OCI-LY1 (cell line): ENCODE measurements around the gene LSP1.

Experiments used
- H2AFZ ChIP-seq: fragments of 200-600 bp; sonication (generic), shearing (Covaris generic); 2 replicates; pipeline ENCODE4 v1.6.0; 2014; ENCODE audit warnings: antibody characterized with exemption, mild to moderate bottlenecking, low read length
- H3F3A ChIP-seq: fragments of 200-600 bp; sonication (generic), shearing (Covaris generic); 2 replicates; pipeline ENCODE4 v1.6.0; 2014; ENCODE audit warnings: mild to moderate bottlenecking, antibody characterized with exemption, low read length, moderate library complexity; ENCODE audit not compliant: insufficient read depth
- H3K27ac ChIP-seq: fragments of 200-600 bp; sonication (generic); 2 replicates; pipeline ENCODE4 v1.5.1; 2014; ENCODE audit warnings: low read length, mixed run types, mild to moderate bottlenecking, low read depth; ENCODE audit not compliant: poor library complexity, severe bottlenecking
- H3K27me3 ChIP-seq: fragments of 200-600 bp; sonication (generic); 2 replicates; pipeline ENCODE4 v1.6.0; 2014; ENCODE audit warnings: antibody characterized with exemption, mild to moderate bottlenecking, low read length, moderate library complexity; ENCODE audit not compliant: insufficient read depth
- H3K36me3 ChIP-seq: fragments of 200-600 bp; sonication (generic); 2 replicates; pipeline ENCODE4 v1.6.1; 2014; ENCODE audit warnings: mild to moderate bottlenecking, antibody characterized with exemption, low read length, moderate library complexity, mixed read lengths; ENCODE audit not compliant: insufficient read depth
- H3K4me1 ChIP-seq: fragments of 200-600 bp; sonication (generic); 2 replicates; pipeline ENCODE4 v1.5.1; 2014; ENCODE audit warnings: mild to moderate bottlenecking, low read length, moderate library complexity; ENCODE audit not compliant: insufficient read depth, severe bottlenecking
- H3K4me2 ChIP-seq: fragments of 200-600 bp; sonication (generic), shearing (Covaris generic); 2 replicates; pipeline ENCODE4 v1.6.1; 2014; ENCODE audit warnings: low read length
- H3K4me3 ChIP-seq: fragments of 200-600 bp; sonication (generic); 2 replicates; pipeline ENCODE4 v1.5.1; 2014; ENCODE audit warnings: low read length, low read depth, mild to moderate bottlenecking, mixed read lengths; ENCODE audit not compliant: poor library complexity, severe bottlenecking
- H3K79me2 ChIP-seq: fragments of 200-600 bp; shearing (Covaris generic); 2 replicates; pipeline ENCODE4 v1.6.1; 2016; ENCODE audit warnings: mixed run types, low read length, mixed read lengths; ENCODE audit not compliant: insufficient read depth
- H3K9ac ChIP-seq: fragments of 200-600 bp; sonication (generic), shearing (Covaris generic); 2 replicates; pipeline ENCODE4 v1.6.1; 2014; ENCODE audit warnings: mild to moderate bottlenecking, low read length, mixed read lengths
- H3K9me2 ChIP-seq: fragments of 200-600 bp; sonication (generic), shearing (Covaris generic); 2 replicates; pipeline ENCODE4 v1.6.1; 2014; ENCODE audit warnings: low read depth, mild to moderate bottlenecking, low read length, mixed read lengths
- H3K9me3 ChIP-seq: fragments of 200-600 bp; shearing (Covaris generic); 2 replicates; pipeline ENCODE4 v1.6.1; 2014; ENCODE audit warnings: low read length, mixed read lengths
- H4K20me1 ChIP-seq: fragments of 200-600 bp; sonication (generic), shearing (Covaris generic); 2 replicates; pipeline ENCODE4 v1.6.0; 2016; ENCODE audit warnings: mild to moderate bottlenecking, low read length; ENCODE audit not compliant: insufficient read depth
- EZH2 ChIP-seq: fragments of 200-600 bp; sonication (generic), shearing (Covaris generic); IDR thresholded peaks from 2 replicates; pipeline ENCODE4 v1.8.0; 2017; ENCODE audit warnings: borderline replicate concordance, mixed run types, mild to moderate bottlenecking, antibody characterized with exemption, low read length, moderate library complexity, mixed read lengths
- TF ChIP-seq, protein P1 (sequence below): fragments of 200-600 bp; sonication (generic), shearing (Covaris generic); IDR thresholded peaks from 2 replicates; pipeline ENCODE4 v1.5.1; 2017; ENCODE audit warnings: mild to moderate bottlenecking, antibody characterized with exemption, low read length, moderate library complexity, mixed read lengths

LSP1 gene

DNA sequence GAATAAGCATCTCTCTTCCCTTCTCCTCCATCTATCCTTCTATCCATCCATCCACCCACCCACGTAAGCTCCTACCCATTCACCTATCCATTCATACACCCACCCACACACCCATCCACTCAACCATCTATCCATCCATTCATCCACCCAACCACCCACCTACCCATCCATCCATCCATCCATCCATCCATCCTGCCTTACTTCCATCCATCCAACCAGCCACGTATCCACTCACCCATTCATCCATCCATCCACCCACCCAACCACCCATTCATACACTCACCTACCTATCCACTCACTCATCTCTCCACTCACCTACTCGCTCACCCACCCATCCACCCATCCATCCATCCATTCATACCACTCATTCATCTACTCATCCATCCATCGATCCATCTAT lies 79.8 kb downstream of the LSP1 start:
- Histone ChIP-seq H3K4me3 (no peak overlapping the region), H3K4me1 (no peaks in the 10 kb centered on the region), H3K9me2 (no peaks in the 10 kb centered on the region), H3K27me3 (no peaks in the 10 kb centered on the region), H3K9me3 (no peaks in the 10 kb centered on the region), H3K36me3 (no peaks in the 10 kb centered on the region), H3K9ac (no peak overlapping the region), H3F3A (no peaks in the 10 kb centered on the region), H4K20me1 (no peaks in the 10 kb centered on the region), H3K4me2 (no peak overlapping the region), H3K27ac (no peak overlapping the region), H3K79me2 (no peaks in the 10 kb centered on the region), H2AFZ (no peak overlapping the region)
- TF ChIP-seq, protein P1, sequence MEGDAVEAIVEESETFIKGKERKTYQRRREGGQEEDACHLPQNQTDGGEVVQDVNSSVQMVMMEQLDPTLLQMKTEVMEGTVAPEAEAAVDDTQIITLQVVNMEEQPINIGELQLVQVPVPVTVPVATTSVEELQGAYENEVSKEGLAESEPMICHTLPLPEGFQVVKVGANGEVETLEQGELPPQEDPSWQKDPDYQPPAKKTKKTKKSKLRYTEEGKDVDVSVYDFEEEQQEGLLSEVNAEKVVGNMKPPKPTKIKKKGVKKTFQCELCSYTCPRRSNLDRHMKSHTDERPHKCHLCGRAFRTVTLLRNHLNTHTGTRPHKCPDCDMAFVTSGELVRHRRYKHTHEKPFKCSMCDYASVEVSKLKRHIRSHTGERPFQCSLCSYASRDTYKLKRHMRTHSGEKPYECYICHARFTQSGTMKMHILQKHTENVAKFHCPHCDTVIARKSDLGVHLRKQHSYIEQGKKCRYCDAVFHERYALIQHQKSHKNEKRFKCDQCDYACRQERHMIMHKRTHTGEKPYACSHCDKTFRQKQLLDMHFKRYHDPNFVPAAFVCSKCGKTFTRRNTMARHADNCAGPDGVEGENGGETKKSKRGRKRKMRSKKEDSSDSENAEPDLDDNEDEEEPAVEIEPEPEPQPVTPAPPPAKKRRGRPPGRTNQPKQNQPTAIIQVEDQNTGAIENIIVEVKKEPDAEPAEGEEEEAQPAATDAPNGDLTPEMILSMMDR: no peak
- TF ChIP-seq EZH2: no peak

DNA sequence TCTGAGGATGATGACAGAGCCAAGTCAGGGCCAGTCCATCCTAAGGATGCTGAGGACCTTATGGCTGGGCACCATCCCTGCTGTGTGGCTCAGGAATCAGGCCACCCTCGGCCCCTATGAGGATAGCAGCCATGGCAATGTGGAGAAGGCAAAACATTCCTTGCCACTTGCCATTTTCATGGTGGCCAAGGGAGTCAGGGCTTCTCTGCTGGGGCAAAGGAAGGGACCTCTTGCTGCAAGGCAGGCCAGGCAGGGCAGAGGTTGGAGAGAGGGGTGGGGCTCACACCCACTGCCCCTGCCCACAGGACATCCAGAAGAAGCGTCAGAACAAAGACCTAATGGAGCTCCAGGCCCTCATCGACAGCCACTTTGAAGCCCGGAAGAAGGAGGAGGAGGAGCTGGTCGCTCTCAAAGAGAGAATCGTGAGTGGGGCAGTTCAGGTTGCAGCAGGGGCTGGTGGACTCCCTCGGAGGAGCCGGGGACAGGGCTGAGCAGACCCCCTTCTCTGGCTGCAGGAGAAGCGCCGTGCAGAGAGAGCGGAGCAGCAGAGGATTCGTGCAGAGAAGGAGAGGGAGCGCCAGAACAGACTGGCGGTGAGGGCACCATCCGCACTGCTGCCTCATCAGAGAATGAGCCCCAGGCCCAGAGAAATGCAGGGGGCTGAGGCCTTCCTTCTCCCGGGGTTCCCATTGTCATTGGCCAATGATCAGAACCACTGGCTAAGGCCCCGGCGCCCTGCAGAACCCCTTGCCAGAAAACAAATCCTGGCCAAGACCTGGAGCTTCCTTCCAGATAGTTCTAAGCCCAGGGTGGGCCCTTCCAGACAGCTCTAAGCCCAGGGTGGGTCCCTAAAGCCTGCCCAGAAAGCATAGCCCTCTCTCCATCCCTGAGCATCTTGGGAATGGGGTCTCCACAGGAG lies 80.8 kb downstream of the LSP1 start:
- Histone ChIP-seq H3K36me3 (no peaks in the 10 kb centered on the region), H3K9ac (no peak overlapping the region), H3F3A (no peaks in the 10 kb centered on the region), H3K9me3 (no peaks in the 10 kb centered on the region), H3K79me2 (no peaks in the 10 kb centered on the region), H3K4me2 (no peak overlapping the region), H2AFZ (no peak overlapping the region), H4K20me1 (no peaks in the 10 kb centered on the region), H3K27ac (no peak overlapping the region), H3K27me3 (no peaks in the 10 kb centered on the region), H3K4me3 (no peak overlapping the region), H3K4me1 (no peaks in the 10 kb centered on the region), H3K9me2 (no peaks in the 10 kb centered on the region)
- TF ChIP-seq, protein P1: no peak
- TF ChIP-seq EZH2: no peak

DNA sequence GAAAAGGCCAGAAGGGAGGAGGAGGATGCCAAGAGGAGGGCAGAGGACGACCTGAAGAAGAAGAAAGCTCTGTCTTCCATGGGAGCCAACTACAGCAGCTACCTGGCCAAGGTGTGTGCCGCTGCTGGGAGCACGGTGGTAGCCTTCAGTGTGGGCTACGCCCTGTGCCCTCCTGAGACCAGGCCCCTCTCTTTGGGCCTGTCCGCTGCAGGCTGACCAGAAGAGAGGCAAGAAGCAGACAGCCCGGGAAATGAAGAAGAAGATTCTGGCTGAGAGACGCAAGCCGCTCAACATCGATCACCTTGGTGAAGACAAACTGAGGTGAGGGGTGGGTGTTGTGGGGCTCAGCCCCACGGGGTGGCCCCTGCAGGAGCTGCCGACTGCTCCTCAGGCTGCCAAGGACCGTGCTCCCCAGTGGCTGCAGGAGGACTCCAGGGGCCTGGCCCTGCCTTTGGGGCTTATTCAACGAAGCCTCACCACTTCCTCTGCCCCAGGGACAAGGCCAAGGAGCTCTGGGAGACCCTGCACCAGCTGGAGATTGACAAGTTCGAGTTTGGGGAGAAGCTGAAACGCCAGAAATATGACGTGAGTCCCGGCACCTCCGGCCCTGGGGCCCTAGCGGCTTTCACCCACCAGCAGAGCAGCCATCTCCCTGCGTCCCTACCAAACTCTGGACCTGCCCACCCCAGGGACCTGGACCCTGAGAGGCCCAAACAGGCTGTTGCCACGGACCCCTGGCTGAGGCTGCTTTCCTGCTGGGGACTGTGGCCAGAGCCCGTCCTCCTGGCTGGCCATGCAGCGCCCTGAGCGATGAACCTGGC lies 81.7 kb downstream of the LSP1 start:
- Histone ChIP-seq H3F3A (no peaks in the 10 kb centered on the region), H4K20me1 (no peaks in the 10 kb centered on the region), H3K4me3 (no peak overlapping the region), H3K36me3 (no peaks in the 10 kb centered on the region), H3K9me2 (no peaks in the 10 kb centered on the region), H3K9ac (no peak overlapping the region), H3K4me1 (no peaks in the 10 kb centered on the region), H3K9me3 (no peaks in the 10 kb centered on the region), H2AFZ (no peak overlapping the region), H3K79me2 (no peaks in the 10 kb centered on the region), H3K27me3 (no peaks in the 10 kb centered on the region), H3K4me2 (no peak overlapping the region), H3K27ac (no peak overlapping the region)
- TF ChIP-seq, protein P1: no peak
- no peak for TF ChIP-seq EZH2
